ENCODE data around the gene NUFIP2.
A peak's percentile ranks its signal among the peaks of the same experiment; 100 is the strongest.

NUFIP2 gene

DNA sequence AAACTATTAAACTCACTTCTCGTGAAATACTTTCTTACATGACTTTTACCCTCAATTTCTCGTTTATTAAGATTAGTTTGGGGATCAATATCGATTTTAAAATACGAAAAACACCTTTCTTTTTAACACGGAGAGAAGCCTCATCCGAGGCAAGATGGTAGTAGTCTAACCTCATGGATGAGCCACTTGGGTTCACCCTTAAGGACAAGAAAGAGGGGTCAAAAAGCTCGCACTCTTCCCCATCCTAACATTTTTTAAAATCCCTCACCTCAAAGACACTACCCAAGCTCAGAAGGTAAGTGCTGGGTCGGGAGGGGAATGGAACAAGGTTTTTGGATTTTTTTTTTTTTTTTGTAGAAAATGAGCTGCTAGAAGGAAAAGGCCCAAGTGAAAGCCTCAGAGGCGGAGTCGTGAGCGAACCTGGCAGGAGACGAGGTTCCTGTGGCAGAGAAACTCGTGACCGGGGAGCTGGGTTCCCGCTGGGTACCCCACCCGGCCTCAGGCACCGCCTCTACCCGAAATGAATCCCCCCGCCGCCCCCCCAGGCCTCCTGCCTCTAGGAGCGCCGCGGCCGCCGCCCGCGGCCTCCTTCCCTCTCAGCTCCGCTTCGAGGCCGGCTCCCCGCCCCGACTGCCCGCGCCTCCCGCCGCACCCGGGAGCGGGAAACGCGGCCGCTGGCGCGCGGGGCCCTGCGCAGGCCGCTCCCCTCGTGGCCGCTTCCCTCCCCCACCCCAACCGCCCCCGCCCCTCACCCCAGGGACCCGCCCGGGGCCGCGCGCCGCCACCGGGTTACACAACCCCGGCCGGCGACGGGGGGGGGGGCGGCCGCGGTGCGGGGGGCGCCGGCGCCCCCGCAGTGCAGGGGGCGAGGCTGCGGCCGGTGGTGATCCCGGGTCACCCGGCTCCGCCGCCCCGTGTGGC is 1.6 kb downstream of the NUFIP2 start:
- TF ChIP-seq, protein P1, sequence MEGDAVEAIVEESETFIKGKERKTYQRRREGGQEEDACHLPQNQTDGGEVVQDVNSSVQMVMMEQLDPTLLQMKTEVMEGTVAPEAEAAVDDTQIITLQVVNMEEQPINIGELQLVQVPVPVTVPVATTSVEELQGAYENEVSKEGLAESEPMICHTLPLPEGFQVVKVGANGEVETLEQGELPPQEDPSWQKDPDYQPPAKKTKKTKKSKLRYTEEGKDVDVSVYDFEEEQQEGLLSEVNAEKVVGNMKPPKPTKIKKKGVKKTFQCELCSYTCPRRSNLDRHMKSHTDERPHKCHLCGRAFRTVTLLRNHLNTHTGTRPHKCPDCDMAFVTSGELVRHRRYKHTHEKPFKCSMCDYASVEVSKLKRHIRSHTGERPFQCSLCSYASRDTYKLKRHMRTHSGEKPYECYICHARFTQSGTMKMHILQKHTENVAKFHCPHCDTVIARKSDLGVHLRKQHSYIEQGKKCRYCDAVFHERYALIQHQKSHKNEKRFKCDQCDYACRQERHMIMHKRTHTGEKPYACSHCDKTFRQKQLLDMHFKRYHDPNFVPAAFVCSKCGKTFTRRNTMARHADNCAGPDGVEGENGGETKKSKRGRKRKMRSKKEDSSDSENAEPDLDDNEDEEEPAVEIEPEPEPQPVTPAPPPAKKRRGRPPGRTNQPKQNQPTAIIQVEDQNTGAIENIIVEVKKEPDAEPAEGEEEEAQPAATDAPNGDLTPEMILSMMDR (conservative IDR thresholded peaks at IDR 0.05) = no peak
- H3K27ac ChIP-seq = peak overlapping the region; percentile 98

DNA sequence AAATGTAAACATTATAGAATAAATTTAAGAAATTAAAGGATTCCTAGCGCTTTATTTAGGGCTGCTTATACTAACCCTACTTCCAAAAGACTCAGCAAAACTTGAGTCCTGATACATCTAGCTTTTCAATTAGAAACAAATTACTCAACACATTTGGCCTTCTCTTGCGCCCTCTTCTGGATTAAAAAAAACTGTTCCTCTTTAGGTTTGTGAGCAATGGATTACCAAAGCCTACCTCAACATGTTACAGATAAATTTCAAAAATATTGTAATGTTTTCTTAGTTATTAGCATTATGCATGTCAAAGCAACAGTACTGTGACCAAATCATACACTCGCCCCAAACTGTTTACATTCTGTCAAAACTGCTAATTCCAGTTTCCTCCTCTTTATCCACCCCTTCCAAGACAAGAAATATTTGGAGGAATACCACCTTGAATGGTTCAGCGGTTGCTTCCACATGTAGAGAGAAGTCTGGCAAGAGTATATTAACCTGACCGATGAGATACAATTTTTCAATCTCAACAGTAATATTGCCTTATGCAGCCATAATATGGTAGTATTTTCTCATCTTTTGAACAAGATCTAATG is 2.7 kb downstream of the NUFIP2 start:
- H3K27ac ChIP-seq = peak overlapping the region; percentile 98
- TF ChIP-seq, protein P1 (conservative IDR thresholded peaks at IDR 0.05) = peak; percentile 96

DNA sequence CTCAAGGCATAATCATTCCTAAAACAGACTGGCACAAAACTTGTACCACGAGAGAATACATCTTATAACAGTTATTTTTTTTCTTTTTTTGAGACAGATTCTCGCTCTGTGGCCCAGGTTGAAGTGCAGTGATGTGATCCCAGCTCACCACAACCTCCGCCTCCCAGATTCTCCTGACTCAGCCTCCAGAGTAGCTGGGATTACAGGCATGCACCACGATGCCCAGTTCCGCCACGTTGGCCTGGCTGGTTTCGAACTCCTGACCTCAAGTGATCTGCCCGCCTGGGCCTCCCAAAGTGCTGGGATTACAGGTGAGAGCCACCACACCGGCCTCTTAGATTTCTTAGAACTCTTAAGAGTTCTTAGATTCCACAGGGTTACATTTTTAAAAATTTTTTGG is 4.1 kb downstream of the NUFIP2 start:
- H3K27ac ChIP-seq = peak overlapping the region; percentile 98; the same call in 1 of the 2 replicates
- TF ChIP-seq, protein P1 (conservative IDR thresholded peaks at IDR 0.05) = no peak

DNA sequence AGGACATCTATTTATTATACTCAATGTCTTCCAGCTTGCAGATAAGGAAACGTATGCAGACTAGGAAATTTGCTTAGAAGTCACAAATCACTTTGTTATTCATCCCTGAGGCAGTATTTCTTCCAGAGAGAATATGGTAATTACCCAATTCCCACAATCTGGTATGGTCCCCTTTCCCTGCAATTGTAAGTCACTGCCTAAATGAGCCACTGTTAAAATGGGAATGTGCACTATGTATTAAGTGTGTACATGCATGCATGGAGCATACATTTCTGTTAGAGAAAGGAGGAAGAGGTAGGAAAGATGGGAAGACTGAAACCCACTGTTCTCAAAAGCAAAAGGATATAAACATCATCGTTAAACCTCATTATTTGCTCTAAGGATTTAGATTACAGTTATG is 10.0 kb downstream of the NUFIP2 start:
- no peak overlapping the region; the same call in 1 of the 2 replicates for H3K27ac ChIP-seq
- TF ChIP-seq, protein P1 (conservative IDR thresholded peaks at IDR 0.05) = no peak

DNA sequence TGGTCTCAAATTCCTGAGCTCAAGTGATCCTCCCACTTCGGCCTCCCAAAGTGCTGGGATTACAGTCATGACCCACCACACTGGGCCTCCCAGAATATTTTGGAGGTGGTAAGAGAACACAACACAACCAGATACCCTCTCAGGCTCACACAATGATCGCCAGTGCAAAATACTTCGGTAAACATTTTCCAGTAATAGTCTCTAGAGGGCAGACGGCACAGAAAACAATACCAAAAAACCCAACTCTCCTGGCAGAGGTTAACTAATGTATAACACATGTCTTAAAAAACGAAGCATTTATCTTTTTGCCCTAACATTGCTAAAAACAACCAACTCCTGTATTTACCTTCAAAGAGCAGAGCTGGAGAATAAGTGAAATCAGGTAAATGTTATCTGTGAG is 10.5 kb downstream of the NUFIP2 start:
- TF ChIP-seq, protein P1 (conservative IDR thresholded peaks at IDR 0.05) = peak; percentile 62
- no peak overlapping the region for H3K27ac ChIP-seq

DNA sequence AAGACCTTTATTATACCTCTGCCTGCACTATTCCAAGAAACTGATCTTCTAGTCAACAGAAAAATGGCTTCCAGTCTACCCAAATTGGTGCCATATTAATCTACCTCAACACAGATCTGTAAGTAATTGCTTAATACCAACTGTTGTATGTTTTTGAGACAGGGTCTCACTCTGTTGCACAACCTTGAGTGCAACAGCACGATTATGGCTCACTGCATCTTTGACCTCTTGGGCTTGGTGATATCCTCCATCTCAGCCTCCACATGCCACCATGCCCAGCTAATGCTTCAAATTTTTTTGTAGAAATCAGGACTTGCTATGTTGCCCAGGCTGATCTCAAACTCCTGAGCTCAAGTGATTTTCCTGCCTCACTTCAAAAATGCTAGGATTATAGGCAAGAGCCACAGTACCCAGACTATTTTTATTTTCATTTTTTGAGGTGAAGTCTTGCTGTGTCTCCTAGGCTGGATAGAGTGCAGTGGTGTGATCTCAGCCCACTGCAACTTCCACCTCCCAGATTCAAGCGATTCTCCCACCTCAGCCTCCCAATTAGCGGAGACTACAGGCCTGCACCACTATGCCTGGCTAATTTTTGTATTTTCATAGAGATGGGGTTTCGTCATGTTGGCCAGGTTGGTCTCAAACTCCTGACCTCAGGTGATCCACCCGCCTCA is 14.4 kb downstream of the NUFIP2 start:
- no peak overlapping the region for H3K27ac ChIP-seq
- TF ChIP-seq, protein P1 (conservative IDR thresholded peaks at IDR 0.05) = no peak

DNA sequence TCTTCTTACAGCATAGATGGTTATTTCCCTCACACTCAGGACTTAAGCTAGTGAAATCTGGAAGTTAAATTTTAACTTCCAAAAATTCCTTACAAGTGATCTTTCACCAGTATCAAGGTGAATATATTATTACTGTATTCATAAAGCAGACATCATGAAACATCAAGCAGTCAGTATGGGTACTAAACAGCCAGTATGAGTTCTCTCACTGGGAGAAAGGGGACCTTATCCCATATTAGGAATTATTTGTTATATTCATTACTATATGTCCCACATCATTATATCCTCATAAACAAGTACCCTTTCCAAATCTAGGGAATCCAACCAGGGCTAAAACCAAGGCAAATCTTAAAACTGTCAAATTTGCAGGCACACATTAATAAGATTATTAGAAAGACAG is 15.3 kb downstream of the NUFIP2 start:
- no peak overlapping the region for H3K27ac ChIP-seq
- TF ChIP-seq, protein P1 (conservative IDR thresholded peaks at IDR 0.05) = no peak

Measured in VCaP (cell line).